Hematopoietic multipotent progenitor cell treated with erythropoietin and hydrocortisone succinate and interleukin-3 and kit ligand, for 17 days (in vitro differentiated cells): Measurements from ENCODE around the gene EMC1.
"Not testable (repeated sequence)": the region's sequence is repeated elsewhere in the genome, so short reads cannot be mapped to it uniquely, and the experiment has no call there.

Experiments used
- DNase-seq: peaks from one replicate; pipeline ENCODE4 v3.0.0-alpha.2; 2015; ENCODE audit warnings: low spot score

EMC1 gene

GRCh38 chr1:19251305-19252196, at the start of gene EMC1, which contains the start of gene MRTO4:
Gene EMC1 (minus strand): TSS chr1:19251524. CDS start chr1:19251509, 15 bp downstream.
Gene MRTO4 (plus strand): TSS chr1:19251805. CDS start chr1:19251836, 31 bp downstream.
- peak; percentile 84 for DNase-seq

DNA sequence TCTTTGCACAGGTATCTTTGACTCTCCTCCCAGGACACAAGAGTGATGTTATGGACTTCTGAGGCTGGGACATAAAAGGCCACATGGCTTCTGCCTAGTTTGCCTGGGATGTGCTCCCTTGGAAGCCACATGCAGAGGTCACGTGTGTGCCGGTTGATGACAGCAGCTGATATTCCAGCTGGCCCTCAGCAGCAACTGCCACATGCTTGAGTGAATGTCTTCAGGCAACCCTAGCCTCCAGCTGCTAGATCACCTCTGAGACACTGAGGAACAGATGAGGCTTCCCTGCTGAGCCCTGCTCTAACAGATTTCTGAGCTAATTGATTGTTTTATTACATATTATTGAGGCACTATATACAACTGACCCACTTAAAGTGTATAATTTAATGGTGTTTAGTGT, 48.9 kb upstream of the EMC1 start:
- no peak for DNase-seq

GRCh38 chr1:19294638-19295037, 43.3 kb upstream of the EMC1 start:
- no peak for DNase-seq

GRCh38 chr1:19289244-19289643, 37.9 kb upstream of the EMC1 start:
- DNase-seq: no peak

GRCh38 chr1:19288324-19289241, 37.3 kb upstream of the EMC1 start, which contains the start of gene AKR7A3:
Gene AKR7A3 (minus strand): TSS chr1:19288770. CDS start chr1:19288709, 61 bp downstream.
- peak; percentile 41 for DNase-seq

- DNase-seq: no peak
Measured at GRCh38 chr1:19287436-19288185, 36.3 kb upstream of the EMC1 start.

GRCh38 chr1:19285807-19286206, 34.5 kb upstream of the EMC1 start:
- not testable (repeated sequence) for DNase-seq

- DNase-seq: not testable (repeated sequence)
Measured at GRCh38 chr1:19285366-19285765, 34.0 kb upstream of the EMC1 start.

DNA sequence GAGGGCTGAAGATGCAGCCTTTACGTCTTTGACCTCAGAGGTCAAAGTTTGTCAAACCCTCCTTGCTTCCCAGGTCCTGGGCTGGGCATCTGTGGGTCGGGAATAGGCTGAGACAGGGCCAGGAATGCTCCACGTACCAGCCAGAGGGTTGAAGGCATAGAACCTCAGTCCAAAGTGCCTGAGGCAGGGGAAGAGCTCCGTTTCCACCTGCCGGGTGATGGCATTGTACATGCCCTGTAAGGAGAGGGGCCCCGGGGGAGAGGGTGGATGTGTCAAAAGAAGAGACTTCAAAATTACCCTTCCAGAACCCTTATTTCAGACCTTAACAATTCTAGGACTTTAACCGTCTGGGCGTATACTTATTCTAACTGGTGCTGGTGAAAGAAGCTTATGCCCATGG, 33.6 kb upstream of the EMC1 start:
- no peak for DNase-seq

GRCh38 chr1:19283891-19284290, 32.6 kb upstream of the EMC1 start:
- DNase-seq: no peak

DNA sequence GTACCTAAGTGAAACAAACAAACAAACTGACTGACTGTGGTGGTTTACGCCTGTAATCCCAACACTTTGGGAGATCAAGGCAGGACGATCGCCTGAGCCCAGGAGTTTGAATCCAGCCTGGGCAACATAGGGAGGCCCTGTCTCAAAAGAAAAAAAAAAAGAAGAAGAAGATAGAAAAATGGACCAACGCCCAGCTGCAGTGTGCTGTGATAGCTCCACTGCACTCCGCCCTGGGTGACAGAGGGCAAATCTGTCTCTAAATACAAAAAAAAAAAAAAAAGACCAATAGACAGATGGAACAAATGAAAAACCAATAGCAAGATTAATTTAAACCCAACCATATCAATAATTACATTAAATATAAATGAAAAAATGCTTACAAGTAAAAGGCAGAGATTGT, 23.3 kb upstream of the EMC1 start:
- DNase-seq: no peak

- DNase-seq: not testable (repeated sequence)
Measured at GRCh38 chr1:19273844-19274531, 22.7 kb upstream of the EMC1 start.

DNA sequence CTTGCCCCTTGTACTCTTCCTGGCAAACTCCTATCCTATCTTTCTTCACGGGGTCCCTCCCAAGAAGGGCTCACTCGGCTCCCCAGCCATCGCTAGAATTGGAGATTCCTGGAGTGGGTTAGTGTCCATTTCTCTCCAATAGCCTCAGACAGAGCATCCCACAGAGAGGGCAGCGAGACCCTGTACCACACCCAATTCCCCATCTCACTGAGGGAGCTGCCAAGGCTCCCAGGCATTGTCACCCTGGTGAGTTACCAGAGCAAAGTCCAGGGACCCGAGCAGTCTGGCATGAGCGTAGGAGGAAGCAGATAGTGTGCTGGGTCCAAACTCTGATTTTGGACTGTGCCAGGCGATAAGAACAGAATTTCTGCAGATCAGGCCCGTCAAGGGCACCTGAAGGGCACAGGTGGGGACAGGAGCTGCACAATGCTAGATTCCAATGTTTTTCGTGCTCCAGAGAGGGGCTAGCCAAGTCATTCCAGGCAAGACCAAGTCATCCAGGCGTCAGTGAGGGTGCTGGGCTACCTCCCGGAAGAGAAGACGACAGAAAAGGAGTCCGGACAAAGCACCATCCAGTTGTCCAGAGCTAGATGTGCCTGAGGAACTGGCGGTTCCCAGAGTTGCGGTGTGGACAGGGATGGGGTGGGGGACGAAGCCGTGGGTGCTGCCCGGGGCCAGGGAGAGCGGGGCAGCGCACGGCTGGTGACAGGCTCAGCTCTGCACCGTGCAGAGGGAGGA, 22.0 kb upstream of the EMC1 start:
- DNase-seq: no peak

DNA sequence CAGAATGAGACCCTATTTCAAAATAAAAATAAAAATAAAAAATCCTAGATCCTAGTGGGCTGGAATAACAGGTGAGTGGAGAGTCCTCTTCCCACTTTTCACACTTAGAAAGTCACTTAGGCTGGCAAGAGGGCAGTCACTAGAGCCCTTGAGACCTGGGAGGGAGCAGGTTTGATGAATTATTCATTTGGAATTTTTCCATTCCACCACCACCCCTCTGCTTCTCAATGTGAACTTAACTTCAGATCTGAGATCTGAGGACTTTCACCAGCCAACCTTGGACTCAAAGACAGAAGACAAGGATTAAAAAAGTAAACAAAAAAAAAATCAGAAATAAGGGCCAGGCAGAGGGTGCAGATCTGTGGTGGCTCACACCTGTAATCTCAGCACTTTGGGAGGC, 20.7 kb upstream of the EMC1 start:
- DNase-seq: no peak

DNA sequence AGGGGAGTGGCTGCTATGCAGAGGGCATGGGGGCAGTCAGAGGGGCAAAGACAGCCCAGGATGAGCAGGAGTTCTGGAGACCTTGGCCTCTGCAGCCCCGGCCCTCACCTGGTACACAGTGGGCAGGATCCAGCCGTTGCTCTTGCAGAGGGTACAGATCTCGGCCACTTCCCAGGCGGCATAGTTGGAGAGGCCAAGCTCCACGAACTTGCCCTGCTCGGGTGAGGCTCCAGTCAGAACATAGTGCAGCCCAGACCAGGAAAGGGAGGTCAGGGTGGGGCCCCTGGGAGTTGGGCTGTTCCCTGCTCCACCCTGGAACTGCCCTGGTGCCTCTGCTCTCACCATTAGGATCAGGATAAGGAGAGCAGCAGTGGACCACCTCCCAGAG, 19.0 kb upstream of the EMC1 start:
- not testable (repeated sequence) for DNase-seq

GRCh38 chr1:19269427-19270342, 18.4 kb upstream of the EMC1 start:
- DNase-seq: not testable (repeated sequence)

- no peak for DNase-seq
Measured at GRCh38 chr1:19268445-19268844, 17.1 kb upstream of the EMC1 start.

- DNase-seq: no peak
Measured at GRCh38 chr1:19262744-19263143, 11.4 kb upstream of the EMC1 start.

GRCh38 chr1:19262047-19262446, 10.7 kb upstream of the EMC1 start:
- no peak for DNase-seq
